ENCODE measurements around the gene ECPAS. TPM values are rescaled to one million over a fixed set of nuclear protein-coding genes. Genes with fewer than 3 reads are reported as not detected.

Gene ECPAS
- total RNA-seq, 1 experiment from 2014 or later = 106 TPM

DNA sequence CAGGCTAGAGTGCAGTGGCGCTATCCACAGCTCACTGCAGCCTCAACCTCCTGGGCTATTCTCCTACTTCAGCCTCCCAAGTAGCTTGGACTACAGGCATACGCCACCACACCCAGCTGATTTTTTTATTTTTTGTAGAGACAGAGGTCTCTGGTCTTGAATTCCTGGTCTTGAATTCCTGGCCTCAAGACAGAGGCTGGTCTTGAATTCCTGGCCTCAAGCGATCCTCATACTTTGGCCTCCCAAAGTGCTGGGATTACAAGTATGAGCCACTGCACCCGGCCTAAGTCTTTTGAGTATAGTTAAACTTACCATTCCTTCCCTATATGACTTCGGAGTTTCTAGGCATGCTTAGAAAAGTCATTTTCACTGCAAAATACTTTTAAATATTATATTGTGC lies 29.4 kb downstream of the ECPAS start:
- Mint-ChIP-seq H3K4me3 (no peak overlapping the region), H3K4me1 (peaks cover 33 to 35% of the 10 kb centered on the region in 2 experiments), H3K27ac (no peak overlapping the region), H3K9me3 (no peaks in the 10 kb centered on the region), H3K27me3 (ENCODE audit: low read depth) (no peaks in the 10 kb centered on the region), H3K36me3 (ENCODE audit: insufficient read depth in 1 of 3, low read depth in 3 of 3) (peaks cover 3 to 7% (median 6%) of the 10 kb centered on the region in 3 experiments)
- Histone ChIP-seq H4K20me1 (ENCODE audit: control insufficient read depth, insufficient read depth, insufficient read length) (peaks cover 2% of the 10 kb centered on the region), H4K91ac (ENCODE audit: insufficient read length, low read depth, low read length) (no peak overlapping the region), H3K18ac (ENCODE audit: insufficient read length, low read depth, low read length) (no peak overlapping the region), H3K23me2 (ENCODE audit: insufficient read length, low read depth, low read length, poor library complexity, severe bottlenecking) (no peaks in the 10 kb centered on the region), H3K4ac (ENCODE audit: low read depth, low read length) (no peak overlapping the region), H2BK5ac (ENCODE audit: insufficient read length, low read length) (no peak overlapping the region), H2BK20ac (ENCODE audit: low read depth, low read length, poor library complexity, severe bottlenecking) (no peak overlapping the region), H3K56ac (ENCODE audit: insufficient read length, low read depth, low read length) (no peak overlapping the region), H4K8ac (replicated peaks; ENCODE audit: insufficient read length, low read depth, low read length) (no peak overlapping the region), H3K79me2 (ENCODE audit: insufficient read depth, low read length) (peaks cover 29% of the 10 kb centered on the region; the same call in 1 of the 2 replicates), H4K5ac (ENCODE audit: insufficient read length, low read depth, low read length) (no peak overlapping the region), H3T11ph (ENCODE audit: low read length) (no peak overlapping the region), H2AFZ (ENCODE audit: low read length) (no peak overlapping the region), H3K4me2 (ENCODE audit: insufficient read depth, insufficient read length, low read length) (no peak overlapping the region), H2BK12ac (ENCODE audit: insufficient read length, low read depth, low read length) (no peak overlapping the region), H3K14ac (ENCODE audit: insufficient read depth, low read length) (no peak overlapping the region), H3K79me1 (ENCODE audit: insufficient read depth, low read depth, low read length, poor library complexity, severe bottlenecking) (peaks cover 18% of the 10 kb centered on the region), H3K27me3 (ENCODE audit: insufficient read depth, low read length) (no peaks in the 10 kb centered on the region), H2BK120ac (ENCODE audit: low read depth, low read length, poor library complexity, severe bottlenecking) (no peak overlapping the region), H3K9ac (ENCODE audit: extremely low read depth, insufficient read length, low read length) (no peak overlapping the region), H3K4me1 (ENCODE audit: insufficient read depth, low read length) (peaks cover 14% of the 10 kb centered on the region; the same call in 1 of the 2 replicates), H2AK5ac (ENCODE audit: insufficient read length, low read length) (no peak overlapping the region), H3K27ac (ENCODE audit: insufficient read length, low read depth, low read length) (no peak overlapping the region), H3K9me3 (ENCODE audit: control insufficient read depth, low read depth, low read length) (no peaks in the 10 kb centered on the region), H3K23ac (ENCODE audit: insufficient read length, low read depth, low read length) (no peak overlapping the region), H2BK15ac (ENCODE audit: low read depth, low read length) (no peak overlapping the region)
- DNase-seq = no peak
- TF ChIP-seq, protein P1, sequence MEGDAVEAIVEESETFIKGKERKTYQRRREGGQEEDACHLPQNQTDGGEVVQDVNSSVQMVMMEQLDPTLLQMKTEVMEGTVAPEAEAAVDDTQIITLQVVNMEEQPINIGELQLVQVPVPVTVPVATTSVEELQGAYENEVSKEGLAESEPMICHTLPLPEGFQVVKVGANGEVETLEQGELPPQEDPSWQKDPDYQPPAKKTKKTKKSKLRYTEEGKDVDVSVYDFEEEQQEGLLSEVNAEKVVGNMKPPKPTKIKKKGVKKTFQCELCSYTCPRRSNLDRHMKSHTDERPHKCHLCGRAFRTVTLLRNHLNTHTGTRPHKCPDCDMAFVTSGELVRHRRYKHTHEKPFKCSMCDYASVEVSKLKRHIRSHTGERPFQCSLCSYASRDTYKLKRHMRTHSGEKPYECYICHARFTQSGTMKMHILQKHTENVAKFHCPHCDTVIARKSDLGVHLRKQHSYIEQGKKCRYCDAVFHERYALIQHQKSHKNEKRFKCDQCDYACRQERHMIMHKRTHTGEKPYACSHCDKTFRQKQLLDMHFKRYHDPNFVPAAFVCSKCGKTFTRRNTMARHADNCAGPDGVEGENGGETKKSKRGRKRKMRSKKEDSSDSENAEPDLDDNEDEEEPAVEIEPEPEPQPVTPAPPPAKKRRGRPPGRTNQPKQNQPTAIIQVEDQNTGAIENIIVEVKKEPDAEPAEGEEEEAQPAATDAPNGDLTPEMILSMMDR (conservative IDR thresholded peaks at IDR 0.05) = no peak
- WGBS (ENCODE audit: extremely low coverage, insufficient read length, low lambda C conversion rate) = no CpG with 5 or more reads among the region's 5 CpGs
